ENCODE results near the gene TSHZ2.

The TSHZ2 gene

GRCh38 chr20:53223626-53224172 lies 251.5 kb downstream of the TSHZ2 start:
- Histone ChIP-seq H4K91ac (ENCODE audit: low read length) (no peak overlapping the region), H3K14ac (ENCODE audit: low read length in 2 of 2) (no peak overlapping the region), H3K18ac (ENCODE audit: low read depth in 1 of 2, low read length in 2 of 2) (peak overlapping the region in 1 of 2 experiments; percentile 11), H3K79me1 (replicated peaks; ENCODE audit: low read length, poor library complexity, severe bottlenecking) (no peaks in the 10 kb centered on the region), H3K9ac (ENCODE audit: low read length) (peak overlapping the region; percentile 66), H2AK5ac (ENCODE audit: low read length, severe bottlenecking) (no peak overlapping the region), H2BK5ac (ENCODE audit: low read depth, low read length, poor library complexity, severe bottlenecking) (no peak overlapping the region), H3K23ac (ENCODE audit: low read length in 2 of 2) (no peak overlapping the region), H2AFZ (ENCODE audit: low read depth, low read length) (no peak overlapping the region), H3K27me3 (ENCODE audit: control insufficient read depth in 1 of 2, insufficient read depth in 1 of 2, low read length in 2 of 2) (no peaks in the 10 kb centered on the region), H2BK120ac (ENCODE audit: low read depth, low read length) (no peak overlapping the region), H3K4me2 (ENCODE audit: low read length, poor library complexity, severe bottlenecking) (no peak overlapping the region), H4K8ac (ENCODE audit: low read length) (no peak overlapping the region), H3K36me3 (ENCODE audit: control insufficient read depth in 1 of 2, insufficient read depth in 2 of 2, low read depth in 1 of 2, low read length in 2 of 2) (no peaks in the 10 kb centered on the region), H3K4me1 (ENCODE audit: control insufficient read depth, insufficient read depth, low read depth, low read length) (no peaks in the 10 kb centered on the region), H2BK12ac (ENCODE audit: low read length in 2 of 2) (no peak overlapping the region), H2BK15ac (ENCODE audit: low read depth, poor library complexity, severe bottlenecking) (no peak overlapping the region), H3K27ac (ENCODE audit: low read length, poor library complexity, severe bottlenecking) (no peak overlapping the region), H3K9me3 (ENCODE audit: control insufficient read depth, low read length) (peaks cover 5% of the 10 kb centered on the region), H3K4ac (ENCODE audit: low read depth in 1 of 2, low read length in 2 of 2) (no peak overlapping the region), H3K4me3 (ENCODE audit: insufficient read depth in 1 of 2, low read depth in 1 of 2, low read length in 2 of 2) (peak overlapping the region in 1 of 2 experiments; percentile 9)
- DNase-seq: no peak
- WGBS: 86% methylated on average over 1 of the region's 5 CpGs

- DNase-seq: peak; percentile 53
- no peak overlapping the region for H3K23ac ChIP-seq (ENCODE audit: low read length in 2 of 2)
- no peak overlapping the region for H2AFZ ChIP-seq (ENCODE audit: low read depth, low read length)
- H3K9me3 ChIP-seq (ENCODE audit: control insufficient read depth, low read length): peaks cover 4% of the 10 kb centered on the region
- H4K91ac ChIP-seq (ENCODE audit: low read length): no peak overlapping the region
- no peaks in the 10 kb centered on the region for H3K27me3 ChIP-seq (ENCODE audit: control insufficient read depth in 1 of 2, insufficient read depth in 1 of 2, low read length in 2 of 2)
- no peak overlapping the region for H3K27ac ChIP-seq (ENCODE audit: low read length, poor library complexity, severe bottlenecking)
- H2AK5ac ChIP-seq (ENCODE audit: low read length, severe bottlenecking): no peak overlapping the region
- no peak overlapping the region for H3K14ac ChIP-seq (ENCODE audit: low read length in 2 of 2)
- no peaks in the 10 kb centered on the region for H3K79me1 ChIP-seq (replicated peaks; ENCODE audit: low read length, poor library complexity, severe bottlenecking)
- H3K9ac ChIP-seq (ENCODE audit: low read length): no peak overlapping the region
- no peak overlapping the region for H2BK15ac ChIP-seq (ENCODE audit: low read depth, poor library complexity, severe bottlenecking)
- H3K4me3 ChIP-seq (ENCODE audit: insufficient read depth in 1 of 2, low read depth in 1 of 2, low read length in 2 of 2): no peak overlapping the region
- WGBS: 100% methylated on average over 1 of the region's 1 CpG
- no peak overlapping the region for H3K4me2 ChIP-seq (ENCODE audit: low read length, poor library complexity, severe bottlenecking)
- no peak overlapping the region for H4K8ac ChIP-seq (ENCODE audit: low read length)
- H2BK120ac ChIP-seq (ENCODE audit: low read depth, low read length): no peak overlapping the region
- no peak overlapping the region for H3K4ac ChIP-seq (ENCODE audit: low read depth in 1 of 2, low read length in 2 of 2)
- H3K4me1 ChIP-seq (ENCODE audit: control insufficient read depth, insufficient read depth, low read depth, low read length): no peaks in the 10 kb centered on the region
- H2BK12ac ChIP-seq (ENCODE audit: low read length in 2 of 2): no peak overlapping the region
- no peak overlapping the region for H2BK5ac ChIP-seq (ENCODE audit: low read depth, low read length, poor library complexity, severe bottlenecking)
- no peak overlapping the region for H3K18ac ChIP-seq (ENCODE audit: low read depth in 1 of 2, low read length in 2 of 2)
- H3K36me3 ChIP-seq (ENCODE audit: control insufficient read depth in 1 of 2, insufficient read depth in 2 of 2, low read depth in 1 of 2, low read length in 2 of 2): no peaks in the 10 kb centered on the region
Observed at GRCh38 chr20:53224851-53225250, 252.7 kb downstream of the TSHZ2 start.

GRCh38 chr20:53226826-53227225 lies 254.7 kb downstream of the TSHZ2 start:
- H2BK15ac ChIP-seq (ENCODE audit: low read depth, poor library complexity, severe bottlenecking): no peak overlapping the region
- H3K79me1 ChIP-seq (replicated peaks; ENCODE audit: low read length, poor library complexity, severe bottlenecking): no peaks in the 10 kb centered on the region
- no peak overlapping the region for H3K27ac ChIP-seq (ENCODE audit: low read length, poor library complexity, severe bottlenecking)
- H3K9me3 ChIP-seq (ENCODE audit: control insufficient read depth, low read length): no peaks in the 10 kb centered on the region
- H3K4me2 ChIP-seq (ENCODE audit: low read length, poor library complexity, severe bottlenecking): no peak overlapping the region
- H3K4me1 ChIP-seq (ENCODE audit: control insufficient read depth, insufficient read depth, low read depth, low read length): no peaks in the 10 kb centered on the region
- no peak for DNase-seq
- H3K23ac ChIP-seq (ENCODE audit: low read length in 2 of 2): no peak overlapping the region
- no peak overlapping the region for H3K18ac ChIP-seq (ENCODE audit: low read depth in 1 of 2, low read length in 2 of 2)
- no peak overlapping the region for H2BK12ac ChIP-seq (ENCODE audit: low read length in 2 of 2)
- no peak overlapping the region for H4K8ac ChIP-seq (ENCODE audit: low read length)
- peak overlapping the region in 1 of 2 experiments; percentile 5 for H3K4ac ChIP-seq (ENCODE audit: low read depth in 1 of 2, low read length in 2 of 2)
- no peak overlapping the region for H3K9ac ChIP-seq (ENCODE audit: low read length)
- no peak overlapping the region for H2BK120ac ChIP-seq (ENCODE audit: low read depth, low read length)
- no peak overlapping the region for H3K4me3 ChIP-seq (ENCODE audit: insufficient read depth in 1 of 2, low read depth in 1 of 2, low read length in 2 of 2)
- H2BK5ac ChIP-seq (ENCODE audit: low read depth, low read length, poor library complexity, severe bottlenecking): no peak overlapping the region
- H3K36me3 ChIP-seq (ENCODE audit: control insufficient read depth in 1 of 2, insufficient read depth in 2 of 2, low read depth in 1 of 2, low read length in 2 of 2): peaks cover 0 to 4% of the 10 kb centered on the region in 2 experiments
- no peak overlapping the region for H3K14ac ChIP-seq (ENCODE audit: low read length in 2 of 2)
- H4K91ac ChIP-seq (ENCODE audit: low read length): no peak overlapping the region
- no peaks in the 10 kb centered on the region for H3K27me3 ChIP-seq (ENCODE audit: control insufficient read depth in 1 of 2, insufficient read depth in 1 of 2, low read length in 2 of 2)
- H2AFZ ChIP-seq (ENCODE audit: low read depth, low read length): no peak overlapping the region
- no peak overlapping the region for H2AK5ac ChIP-seq (ENCODE audit: low read length, severe bottlenecking)
- WGBS: 76% methylated on average over 4 of the region's 7 CpGs

- H2BK120ac ChIP-seq (ENCODE audit: low read depth, low read length): no peak overlapping the region
- no peaks in the 10 kb centered on the region for H3K27me3 ChIP-seq (ENCODE audit: control insufficient read depth in 1 of 2, insufficient read depth in 1 of 2, low read length in 2 of 2)
Observed at GRCh38 chr20:53227523-53227922, 255.4 kb downstream of the TSHZ2 start.

More at GRCh38 chr20:53227523-53227922, 255.4 kb downstream of the TSHZ2 start:
- DNase-seq: peak; percentile 69
- no peaks in the 10 kb centered on the region for H3K79me1 ChIP-seq (replicated peaks; ENCODE audit: low read length, poor library complexity, severe bottlenecking)
- no peak overlapping the region for H3K4me2 ChIP-seq (ENCODE audit: low read length, poor library complexity, severe bottlenecking)
- no peak overlapping the region for H2AFZ ChIP-seq (ENCODE audit: low read depth, low read length)
- no peak overlapping the region for H4K8ac ChIP-seq (ENCODE audit: low read length)
- no peak overlapping the region for H3K23ac ChIP-seq (ENCODE audit: low read length in 2 of 2)
- no peak overlapping the region for H3K14ac ChIP-seq (ENCODE audit: low read length in 2 of 2)
- peaks cover 0 to 4% of the 10 kb centered on the region in 2 experiments for H3K36me3 ChIP-seq (ENCODE audit: control insufficient read depth in 1 of 2, insufficient read depth in 2 of 2, low read depth in 1 of 2, low read length in 2 of 2)
- no peak overlapping the region for H2AK5ac ChIP-seq (ENCODE audit: low read length, severe bottlenecking)
- H4K91ac ChIP-seq (ENCODE audit: low read length): no peak overlapping the region
- H2BK5ac ChIP-seq (ENCODE audit: low read depth, low read length, poor library complexity, severe bottlenecking): no peak overlapping the region
- H3K4ac ChIP-seq (ENCODE audit: low read depth in 1 of 2, low read length in 2 of 2): no peak overlapping the region
- H2BK15ac ChIP-seq (ENCODE audit: low read depth, poor library complexity, severe bottlenecking): no peak overlapping the region
- no peak overlapping the region for H3K4me3 ChIP-seq (ENCODE audit: insufficient read depth in 1 of 2, low read depth in 1 of 2, low read length in 2 of 2)
- 88% methylated on average over 3 of the region's 3 CpGs for WGBS
- no peaks in the 10 kb centered on the region for H3K9me3 ChIP-seq (ENCODE audit: control insufficient read depth, low read length)
- no peaks in the 10 kb centered on the region for H3K4me1 ChIP-seq (ENCODE audit: control insufficient read depth, insufficient read depth, low read depth, low read length)
- no peak overlapping the region for H3K18ac ChIP-seq (ENCODE audit: low read depth in 1 of 2, low read length in 2 of 2)
- H3K9ac ChIP-seq (ENCODE audit: low read length): peak overlapping the region; percentile 11
- H3K27ac ChIP-seq (ENCODE audit: low read length, poor library complexity, severe bottlenecking): no peak overlapping the region
- no peak overlapping the region for H2BK12ac ChIP-seq (ENCODE audit: low read length in 2 of 2)

Data from mesenchymal stem cell (in vitro differentiated cells and primary cell).